Astrocyte (in vitro differentiated cells and primary cell): ENCODE measurements around the gene SEC23A. TPM values are rescaled to one million over a fixed set of nuclear protein-coding genes. Genes with fewer than 3 reads are reported as not detected.

ENCODE experiments used
- DNase-seq: peaks from one replicate; pipeline ENCODE4 v3.0.0-alpha.2; 2010; ENCODE audit warnings: low read depth
- FAIRE-seq: peaks from 2 replicates; lab custom pipeline; 2011; peaks lifted over from hg19 to GRCh38; lab: Jason Lieb, UNC
- H2AFZ ChIP-seq: 2 replicates; pipeline ENCODE4 v1.6.0; 2012; ENCODE audit warnings: low read depth, low read length, inconsistent platforms
- H3K27ac ChIP-seq: 2 replicates; pipeline ENCODE4 v1.5.1; 2011; ENCODE audit warnings: low read depth, low read length, inconsistent platforms
- H3K27me3 ChIP-seq: 2 replicates; pipeline ENCODE4 v1.6.0; 2011; ENCODE audit warnings: low read length, inconsistent platforms; ENCODE audit not compliant: insufficient read depth
- H3K36me3 ChIP-seq: 2 replicates; pipeline ENCODE4 v1.5.1; 2011; ENCODE audit warnings: low read length, inconsistent platforms; ENCODE audit not compliant: insufficient read depth
- H3K4me1 ChIP-seq: 2 replicates; pipeline ENCODE4 v1.5.1; 2011; ENCODE audit warnings: low read length, inconsistent platforms; ENCODE audit not compliant: insufficient read depth
- H3K4me2 ChIP-seq: 2 replicates; pipeline ENCODE4 v1.6.0; 2012; ENCODE audit warnings: low read length, inconsistent platforms
- H3K4me3 ChIP-seq: 2 replicates; pipeline ENCODE4 v1.5.1; 2011; ENCODE audit warnings: low read depth, mild to moderate bottlenecking, low read length, inconsistent platforms; ENCODE audit not compliant: insufficient read depth
- H3K79me2 ChIP-seq: 2 replicates; pipeline ENCODE4 v1.6.0; 2012; ENCODE audit warnings: mild to moderate bottlenecking, low read length, inconsistent platforms; ENCODE audit not compliant: insufficient read depth
- H3K9ac ChIP-seq: 2 replicates; pipeline ENCODE4 v1.6.0; 2012; ENCODE audit warnings: mild to moderate bottlenecking, low read length, inconsistent platforms
- H3K9me3 ChIP-seq: 2 replicates; pipeline ENCODE4 v1.5.1; 2012; ENCODE audit warnings: low read depth, mild to moderate bottlenecking, low read length, inconsistent platforms; ENCODE audit not compliant: insufficient read depth
- H4K20me1 ChIP-seq: 2 replicates; pipeline ENCODE4 v1.6.0; 2012; ENCODE audit warnings: low read length, inconsistent platforms; ENCODE audit not compliant: insufficient read depth
- H3K27ac Mint-ChIP-seq: one replicate; pipeline ENCODE4 v1.8.0; 2021; ENCODE audit warnings: mild to moderate bottlenecking, mixed read lengths; ENCODE audit not compliant: unreplicated experiment
- H3K27me3 Mint-ChIP-seq: one replicate; pipeline ENCODE4 v1.8.0; 2021; ENCODE audit warnings: low read depth, mixed read lengths; ENCODE audit not compliant: unreplicated experiment
- H3K36me3 Mint-ChIP-seq: one replicate; pipeline ENCODE4 v1.8.0; 2021; ENCODE audit warnings: low read depth, mixed read lengths; ENCODE audit not compliant: unreplicated experiment
- H3K4me1 Mint-ChIP-seq: one replicate; pipeline ENCODE4 v1.8.0; 2021; ENCODE audit warnings: low read depth, mixed read lengths; ENCODE audit not compliant: unreplicated experiment
- H3K4me3 Mint-ChIP-seq: one replicate; pipeline ENCODE4 v1.8.0; 2021; ENCODE audit warnings: mild to moderate bottlenecking, moderate library complexity, mixed read lengths; ENCODE audit not compliant: unreplicated experiment
- H3K9me3 Mint-ChIP-seq: one replicate; pipeline ENCODE4 v1.8.0; 2021; ENCODE audit warnings: mild to moderate bottlenecking, mixed read lengths; ENCODE audit not compliant: unreplicated experiment
- CTCF ChIP-seq: IDR thresholded peaks from 2 replicates; pipeline ENCODE4 v1.5.1; 2011; ENCODE audit warnings: low read depth, mild to moderate bottlenecking, inconsistent platforms, low read length, moderate library complexity; ENCODE audit not compliant: insufficient read depth
- EZH2 ChIP-seq: IDR thresholded peaks from 2 replicates; pipeline ENCODE4 v1.6.1; 2012; ENCODE audit warnings: mild to moderate bottlenecking, low read length, inconsistent platforms; ENCODE audit not compliant: insufficient read depth
- total RNA-seq: library from RNA; stranded (reverse); gene quantifications from 2 replicates; pipeline ENCODE4 v1.2.1, GENCODE V29; 2021

Gene SEC23A
- total RNA-seq, 1 donor from 2014 or later: 229 TPM

- Mint-ChIP-seq H3K4me1 (peaks cover 11% of the 10 kb centered on the region), H3K36me3 (peaks cover 16% of the 10 kb centered on the region), H3K27ac (no peak overlapping the region), H3K9me3 (no peaks in the 10 kb centered on the region), H3K27me3 (no peaks in the 10 kb centered on the region), H3K4me3 (no peak overlapping the region)
- no peaks in the 10 kb centered on the region for H3K9me3 ChIP-seq
- H3K9ac ChIP-seq: no peak overlapping the region
- H3K4me2 ChIP-seq: no peak overlapping the region
- H3K27ac ChIP-seq: no peak overlapping the region
- peaks cover 16% of the 10 kb centered on the region for H4K20me1 ChIP-seq
- TF ChIP-seq EZH2 (no peak), CTCF (no peak)
- H3K79me2 ChIP-seq: no peaks in the 10 kb centered on the region
- no peak overlapping the region for H2AFZ ChIP-seq
- H3K27me3 ChIP-seq: no peaks in the 10 kb centered on the region
- H3K36me3 ChIP-seq: peaks cover 18% of the 10 kb centered on the region
- no peak for DNase-seq
- no peak overlapping the region for H3K4me3 ChIP-seq
- no peaks in the 10 kb centered on the region for H3K4me1 ChIP-seq
- FAIRE-seq: no peak
These were observed 77.0 kb downstream of the SEC23A start for GRCh38 chr14:39025810-39026627.

GRCh38 chr14:39025250-39025809, 77.7 kb downstream of the SEC23A start:
- Histone ChIP-seq H3K27ac (no peak overlapping the region), H3K27me3 (no peaks in the 10 kb centered on the region), H3K36me3 (peaks cover 11% of the 10 kb centered on the region), H3K9ac (no peak overlapping the region), H3K79me2 (no peaks in the 10 kb centered on the region), H3K4me2 (no peak overlapping the region), H4K20me1 (peaks cover 16% of the 10 kb centered on the region), H3K4me3 (no peak overlapping the region), H2AFZ (no peak overlapping the region), H3K9me3 (no peaks in the 10 kb centered on the region), H3K4me1 (no peaks in the 10 kb centered on the region)
- Mint-ChIP-seq H3K9me3 (no peaks in the 10 kb centered on the region), H3K36me3 (peaks cover 12% of the 10 kb centered on the region), H3K27me3 (no peaks in the 10 kb centered on the region), H3K4me1 (peaks cover 11% of the 10 kb centered on the region), H3K27ac (no peak overlapping the region), H3K4me3 (no peak overlapping the region)
- TF ChIP-seq CTCF (no peak), EZH2 (no peak)
- no peak for DNase-seq
- peak; percentile 58 for FAIRE-seq
